Kidney (tissue), 14 donors: ENCODE data around the gene CASTOR1. TPM values are rescaled to one million over a fixed set of nuclear protein-coding genes. Genes with fewer than 3 reads are reported as not detected.

ENCODE experiments used
- DNase-seq, 5 donors: peaks; one replicate each; pipeline ENCODE4 v3.0.0-alpha.2; 2013 to 2020
- FAIRE-seq: peaks from 2 replicates; lab custom pipeline; 2012; peaks lifted over from hg19 to GRCh38; lab: Jason Lieb, UNC
- H3K27ac ChIP-seq, 2 donors: one replicate each; pipeline ENCODE4 v1.7.0; 2013; ENCODE audit warnings: low read depth in 2 of 2, low read length in 2 of 2, inconsistent platforms in 1 of 2
- H3K27me3 ChIP-seq: one replicate; pipeline ENCODE4 v1.7.1; 2013; ENCODE audit warnings: low read length, inconsistent platforms; ENCODE audit not compliant: control insufficient read depth, insufficient read depth
- H3K36me3 ChIP-seq, 3 donors: one replicate each; pipeline versions ENCODE4 v1.7.0 to v1.7.1; 2013; ENCODE audit warnings: low read length in 3 of 3, control low read depth in 1 of 3, inconsistent platforms in 1 of 3; ENCODE audit not compliant: insufficient read depth in 3 of 3, control insufficient read depth in 2 of 3
- H3K4me1 ChIP-seq, 3 donors: one replicate each; pipeline versions ENCODE4 v1.7.0 to v1.7.1; 2013; ENCODE audit warnings: low read length in 3 of 3, inconsistent platforms in 1 of 3, low read depth in 1 of 3; ENCODE audit not compliant: control insufficient read depth in 2 of 3, insufficient read depth in 2 of 3
- H3K4me3 ChIP-seq, 3 donors: one replicate each; pipeline versions ENCODE4 v1.7.0 to v1.8.1; 2013; ENCODE audit warnings: low read length in 3 of 3, control low read depth in 1 of 3, inconsistent platforms in 1 of 3
- H3K9ac ChIP-seq, 3 donors: one replicate each; pipeline versions ENCODE4 v1.7.0 to v1.7.1; 2013; ENCODE audit warnings: low read length in 3 of 3, control low read depth in 1 of 3, inconsistent platforms in 1 of 3
- H3K9me3 ChIP-seq, 3 donors: one replicate each; pipeline versions ENCODE4 v1.7.0 to v1.7.1; 2013; ENCODE audit warnings: low read length in 3 of 3, control low read depth in 1 of 3, inconsistent platforms in 1 of 3; ENCODE audit not compliant: control insufficient read depth in 2 of 3, insufficient read depth in 1 of 3
- CTCF ChIP-seq: IDR thresholded peaks from 3 replicates; pipeline ENCODE4 v1.5.1; 2012; ENCODE audit warnings: mild to moderate bottlenecking, moderate library complexity, borderline replicate concordance; ENCODE audit not compliant: insufficient read depth; ENCODE audit errors: extremely low read depth
- intact Hi-C: fragments of 100-400 bp; cut with DNase I; formaldehyde crosslinking; loops from one replicate; pipeline ENCODE4 v1.11.1; 2022
- polyA plus RNA-seq: library from polyadenylated mRNA; stranded (reverse); fragments of 350-450 nt; fragmentation: Illumina TruSeq; extraction: RNeasy Lipid Tissue Mini Kit (QIAGEN cat#74804); gene quantifications from one replicate; pipeline ENCODE4 v1.2.3, GENCODE V29; 2014; ENCODE audit warnings: low read depth, low replicate concordance; ENCODE audit not compliant: insufficient read depth
- total RNA-seq: library from RNA; stranded (reverse); fragmentation: NEBNext Ultra II Directional; extraction: Animal tissue kit (Norgen Biotek cat#: 25700); gene quantifications from one replicate; pipeline ENCODE4 v1.2.1, GENCODE V29; 2021
- donor health status: control.
- donor health status: control.
- donor health status: control.
- donor health status: control.
- donor health status: control.
- donor health status: DM: yes; HTN: yes; CAD: no.
- donor health status: Normal renal cell carcinoma (clear cell type).

The CASTOR1 gene
- total and polyA plus RNA-seq, 2 donors from 2014 or later, result 16.5 to 71.7 TPM

GRCh38 chr22:30307041-30307574 is 17.8 kb upstream of the CASTOR1 start:
- H3K9me3 ChIP-seq, result no peaks in the 10 kb centered on the region
- DNase-seq (no peak), FAIRE-seq (no peak)
- H3K27ac ChIP-seq, result peak overlapping the region in 1 of 2 donors; percentile 63
- H3K27me3 ChIP-seq, result no peaks in the 10 kb centered on the region
- intact Hi-C loops, result no loop called here
- peaks cover 0 to 11% (median 10%) of the 10 kb centered on the region in 3 donors for H3K36me3 ChIP-seq
- H3K4me3 ChIP-seq, result peak overlapping the region in 1 of 3 donors; percentile 11
- H3K4me1 ChIP-seq, result peaks cover 8 to 88% (median 76%) of the 10 kb centered on the region in 3 donors
- peak overlapping the region in 2 of 3 donors; percentile 23 to 44 for H3K9ac ChIP-seq
- no peak for TF ChIP-seq CTCF

- peaks cover 0 to 13% (median 10%) of the 10 kb centered on the region in 3 donors for H3K36me3 ChIP-seq
- H3K4me1 ChIP-seq, result peaks cover 8 to 88% (median 76%) of the 10 kb centered on the region in 3 donors
- no peaks in the 10 kb centered on the region for H3K27me3 ChIP-seq
- peak overlapping the region; percentile 63 to 88 for H3K27ac ChIP-seq
- peak overlapping the region in 1 of 3 donors; percentile 44 for H3K9ac ChIP-seq
- H3K4me3 ChIP-seq, result no peak overlapping the region
- no peak for TF ChIP-seq CTCF
- no peak for FAIRE-seq
- intact Hi-C loops, result no loop called here
- no peak for DNase-seq
- H3K9me3 ChIP-seq, result no peaks in the 10 kb centered on the region
Observed at GRCh38 chr22:30306627-30307011, 17.3 kb upstream of the CASTOR1 start.

- Histone ChIP-seq H3K4me1 (peaks cover 8 to 85% (median 71%) of the 10 kb centered on the region in 3 donors), H3K9me3 (no peaks in the 10 kb centered on the region), H3K27ac (peak overlapping the region; percentile 88 to 92), H3K36me3 (peaks cover 0 to 17% (median 10%) of the 10 kb centered on the region in 3 donors), H3K9ac (peak overlapping the region in 1 of 3 donors; percentile 60), H3K4me3 (peak overlapping the region in 1 of 3 donors; percentile 7), H3K27me3 (no peaks in the 10 kb centered on the region)
- intact Hi-C loops, result no loop called here
- FAIRE-seq, result no peak
- DNase-seq, result no peak
- TF ChIP-seq CTCF, result no peak
Observed at GRCh38 chr22:30305906-30306626, 16.8 kb upstream of the CASTOR1 start.
